ENCODE results near the gene NFASC.

Gene NFASC

GRCh38 chr1:204976646-204977045, 106.0 kb downstream of the NFASC start:
- H3K4me3 ChIP-seq (ENCODE audit: low read length): no peak overlapping the region
- TF ChIP-seq CTCF (conservative IDR thresholded peaks at IDR 0.05; ENCODE audit: low read length): no peak
- DNase-seq (ENCODE audit: low read depth): no peak

GRCh38 chr1:204977318-204977717, 106.7 kb downstream of the NFASC start:
- no peak for DNase-seq (ENCODE audit: low read depth)
- TF ChIP-seq CTCF (conservative IDR thresholded peaks at IDR 0.05; ENCODE audit: low read length): no peak
- H3K4me3 ChIP-seq (ENCODE audit: low read length): no peak overlapping the region

- TF ChIP-seq CTCF (conservative IDR thresholded peaks at IDR 0.05; ENCODE audit: low read length): no peak
- DNase-seq (ENCODE audit: low read depth): no peak
- H3K4me3 ChIP-seq (ENCODE audit: low read length): no peak overlapping the region
Measured at GRCh38 chr1:204978782-204979181, 108.1 kb downstream of the NFASC start.

- no peak overlapping the region for H3K4me3 ChIP-seq (ENCODE audit: low read length)
- TF ChIP-seq CTCF (conservative IDR thresholded peaks at IDR 0.05; ENCODE audit: low read length): no peak
- DNase-seq (ENCODE audit: low read depth): no peak
Measured at GRCh38 chr1:204979306-204979705, 108.6 kb downstream of the NFASC start.

- no peak overlapping the region for H3K4me3 ChIP-seq (ENCODE audit: low read length)
- TF ChIP-seq CTCF (conservative IDR thresholded peaks at IDR 0.05; ENCODE audit: low read length): no peak
- DNase-seq (ENCODE audit: low read depth): no peak
Measured at GRCh38 chr1:204979891-204980649, 109.4 kb downstream of the NFASC start.

- H3K4me3 ChIP-seq (ENCODE audit: low read length): no peak overlapping the region
- DNase-seq (ENCODE audit: low read depth): no peak
- no peak for TF ChIP-seq CTCF (conservative IDR thresholded peaks at IDR 0.05; ENCODE audit: low read length)
Measured at GRCh38 chr1:204980840-204981405, 110.3 kb downstream of the NFASC start.

- DNase-seq (ENCODE audit: low read depth): no peak
- no peak overlapping the region for H3K4me3 ChIP-seq (ENCODE audit: low read length)
- TF ChIP-seq CTCF (conservative IDR thresholded peaks at IDR 0.05; ENCODE audit: low read length): no peak
Measured at GRCh38 chr1:204983136-204983535, 112.5 kb downstream of the NFASC start.
